Adrenal gland (tissue), 12 donors: Measurements from ENCODE around the gene LDB2. TPM values are rescaled to one million over a fixed set of nuclear protein-coding genes. Genes with fewer than 3 reads are reported as not detected.

ENCODE experiments used
- DNase-seq, 7 donors: peaks; one replicate each; pipeline ENCODE4 v3.0.0-alpha.2; 2019 to 2020
- H3K27ac ChIP-seq, 5 donors: fragments of 200-600 bp; sonication (generic) in 4 of 5; 1 replicate in 3 of 5; 2 replicates in 2 of 5; pipeline versions ENCODE4 v1.5.1 to v1.8.0; 2016 to 2020; ENCODE audit warnings: mild to moderate bottlenecking in 1 of 5
- H3K27me3 ChIP-seq: fragments of 200-600 bp; 2 replicates; pipeline ENCODE4 v1.8.0; 2021
- H3K36me3 ChIP-seq, 2 donors: fragments of 200-600 bp; replicated peaks in 1 of 2; 1 replicate in 1 of 2; 2 replicates in 1 of 2; pipeline versions ENCODE4 v1.5.1 to v1.8.0; 2018 to 2022
- H3K4me1 ChIP-seq, 2 donors: fragments of 200-600 bp; replicated peaks in 1 of 2; 1 replicate in 1 of 2; 2 replicates in 1 of 2; pipeline versions ENCODE4 v1.5.1 to v1.8.0; 2018 to 2021
- H3K4me3 ChIP-seq, 4 donors: fragments of 200-600 bp; sonication (generic) in 3 of 4; one replicate each; pipeline ENCODE4 v1.5.1; 2016 to 2018
- H3K9me3 ChIP-seq, 3 donors: fragments of 200-600 bp; sonication (generic) in 1 of 3; replicated peaks in 1 of 3; 1 replicate in 2 of 3; 2 replicates in 1 of 3; pipeline versions ENCODE4 v1.5.1 to v1.8.0; 2016 to 2021
- POLR2A ChIP-seq, 2 donors: fragments of 450-650 bp; IDR thresholded peaks; one replicate each; pipeline ENCODE4 v1.6.1; 2017; ENCODE audit warnings: antibody characterized with exemption in 2 of 2, mild to moderate bottlenecking in 2 of 2, moderate library complexity in 1 of 2
- WGBS, 4 donors: extraction: QIAGEN DNeasy Blood & Tissue Kit in 2 of 4; methylation state at CpG; one replicate each; pipeline versions ENCODE4 v1.1.5 to v1.1.7; 2013 to 2017; 5-methylcytosine and 5-hydroxymethylcytosine counted together
- intact Hi-C, 2 donors: fragments of 100-400 bp; cut with DNase I; formaldehyde crosslinking; loops; one replicate each; pipeline versions ENCODE4 v1.14.1 to v1.15.0; 2022 to 2023
- polyA plus RNA-seq, 3 donors: library from polyadenylated mRNA; stranded (reverse); fragments of 200-250 nt in 2 of 3; fragments of 350-450 nt in 1 of 3; fragmentation: Illumina TruSeq in 1 of 3; extraction: RNeasy Lipid Tissue Mini Kit (QIAGEN cat#74804) in 1 of 3; gene quantifications; one replicate each; pipeline ENCODE4 v1.2.3, GENCODE V29; 2013 to 2014
- total RNA-seq, 9 donors: library from RNA; depleted of rRNA in 4 of 9; stranded (reverse); fragments of >200 nt in 4 of 9; fragments of 120-200 nt in 1 of 9; fragmentation: NEBNext Ultra II Directional in 1 of 9; extraction: Animal tissue kit (Norgen Biotek cat#: 25700) in 1 of 9; gene quantifications; one replicate each; pipeline versions ENCODE4 v1.1.0 to v1.2.4, GENCODE V29; 2013 to 2023
- TF ChIP-seq, protein P1 (sequence below), 6 experiments: fragments of 450-650 bp in 4 of 6; fragments of 200-600 bp in 2 of 6; sonication (generic) in 1 of 6; IDR thresholded peaks; 1 replicate in 5 of 6; 2 replicates in 1 of 6; pipeline versions ENCODE4 v1.5.1 to v1.8.0; 2016 to 2021; ENCODE audit warnings: antibody characterized with exemption in 6 of 6, mild to moderate bottlenecking in 2 of 6, moderate library complexity in 1 of 6
- donor health status: healthy with polysubstance abuse.
- donor health status: Bipolar disorder and iron deficiency.
- donor health status: DM: yes; HTN: yes; CAD: no.
- donor health status: DM: no; HTN: no; CAD: no.
- donor health status: DM: no; HTN: no; CAD: no.
- donor health status: DM: yes; HTN: yes; CAD: no.

The LDB2 gene
- total and polyA plus RNA-seq, 12 donors = 17.1 to 51.1 (median 27.0) TPM

DNA sequence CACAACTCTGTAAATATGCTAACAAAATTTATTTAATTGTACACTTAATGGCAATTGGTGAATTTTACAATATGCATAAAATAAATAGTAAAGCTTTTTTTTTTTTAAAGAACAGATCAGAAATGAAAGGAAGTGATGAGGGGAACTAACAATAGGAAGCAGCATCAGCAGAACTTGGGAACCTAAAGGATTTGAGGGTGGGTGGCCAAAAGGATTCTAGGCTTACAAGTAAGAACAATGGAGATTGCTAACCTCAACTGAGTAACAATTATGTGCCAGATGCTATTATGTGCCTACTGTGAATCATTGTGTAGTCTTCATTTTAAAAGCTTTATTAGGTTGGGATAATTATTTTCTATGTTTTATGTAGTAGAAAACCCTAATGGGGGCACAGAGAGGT is 185.2 kb downstream of the LDB2 start:
- no peaks in the 10 kb centered on the region for H3K27me3 ChIP-seq
- intact Hi-C loops = no loop called here

DNA sequence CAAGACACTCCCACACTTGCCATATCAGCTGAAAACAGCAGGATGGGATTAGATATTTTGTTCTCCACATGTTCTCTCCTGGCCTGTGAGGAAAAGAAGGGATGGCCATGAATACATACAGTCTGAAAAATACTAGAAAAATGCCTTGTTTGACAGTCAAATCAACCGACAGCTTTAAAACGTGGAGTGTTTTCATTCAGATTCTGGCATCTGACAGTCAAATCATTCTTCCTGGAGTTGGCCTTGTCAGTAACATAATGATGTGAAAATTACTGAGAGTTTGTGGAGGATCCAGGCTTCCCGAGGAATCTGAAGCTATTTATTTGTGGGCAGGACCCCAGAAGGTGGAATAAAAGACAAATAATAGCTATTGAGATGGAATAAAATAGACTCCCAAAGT is 188.2 kb downstream of the LDB2 start:
- H3K36me3 ChIP-seq = no peaks in the 10 kb centered on the region
- intact Hi-C loops = no loop called here
- no peak for DNase-seq
- no peak overlapping the region for H3K27ac ChIP-seq
- no peaks in the 10 kb centered on the region for H3K9me3 ChIP-seq
- H3K4me1 ChIP-seq = peaks cover 0 to 5% of the 10 kb centered on the region in 2 donors
- no peak overlapping the region for H3K4me3 ChIP-seq
- no peaks in the 10 kb centered on the region for H3K27me3 ChIP-seq
- 72 to 88% (median 79%) methylated on average over 3 of the region's 3 CpGs for WGBS, 4 donors
- TF ChIP-seq, protein P1, sequence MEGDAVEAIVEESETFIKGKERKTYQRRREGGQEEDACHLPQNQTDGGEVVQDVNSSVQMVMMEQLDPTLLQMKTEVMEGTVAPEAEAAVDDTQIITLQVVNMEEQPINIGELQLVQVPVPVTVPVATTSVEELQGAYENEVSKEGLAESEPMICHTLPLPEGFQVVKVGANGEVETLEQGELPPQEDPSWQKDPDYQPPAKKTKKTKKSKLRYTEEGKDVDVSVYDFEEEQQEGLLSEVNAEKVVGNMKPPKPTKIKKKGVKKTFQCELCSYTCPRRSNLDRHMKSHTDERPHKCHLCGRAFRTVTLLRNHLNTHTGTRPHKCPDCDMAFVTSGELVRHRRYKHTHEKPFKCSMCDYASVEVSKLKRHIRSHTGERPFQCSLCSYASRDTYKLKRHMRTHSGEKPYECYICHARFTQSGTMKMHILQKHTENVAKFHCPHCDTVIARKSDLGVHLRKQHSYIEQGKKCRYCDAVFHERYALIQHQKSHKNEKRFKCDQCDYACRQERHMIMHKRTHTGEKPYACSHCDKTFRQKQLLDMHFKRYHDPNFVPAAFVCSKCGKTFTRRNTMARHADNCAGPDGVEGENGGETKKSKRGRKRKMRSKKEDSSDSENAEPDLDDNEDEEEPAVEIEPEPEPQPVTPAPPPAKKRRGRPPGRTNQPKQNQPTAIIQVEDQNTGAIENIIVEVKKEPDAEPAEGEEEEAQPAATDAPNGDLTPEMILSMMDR (IDR thresholded peaks at IDR 0.05) = no peak
- no peak for TF ChIP-seq POLR2A (IDR thresholded peaks at IDR 0.05)

More for the DNA sequence above, 185.2 kb downstream of the LDB2 start:
- H3K36me3 ChIP-seq = no peaks in the 10 kb centered on the region
- H3K4me3 ChIP-seq = no peak overlapping the region
- no peaks in the 10 kb centered on the region for H3K9me3 ChIP-seq
- no peak overlapping the region for H3K27ac ChIP-seq
- no peaks in the 10 kb centered on the region for H3K4me1 ChIP-seq
- TF ChIP-seq POLR2A (IDR thresholded peaks at IDR 0.05) = no peak
- TF ChIP-seq, protein P1 (IDR thresholded peaks at IDR 0.05) = no peak
- no peak for DNase-seq

DNA sequence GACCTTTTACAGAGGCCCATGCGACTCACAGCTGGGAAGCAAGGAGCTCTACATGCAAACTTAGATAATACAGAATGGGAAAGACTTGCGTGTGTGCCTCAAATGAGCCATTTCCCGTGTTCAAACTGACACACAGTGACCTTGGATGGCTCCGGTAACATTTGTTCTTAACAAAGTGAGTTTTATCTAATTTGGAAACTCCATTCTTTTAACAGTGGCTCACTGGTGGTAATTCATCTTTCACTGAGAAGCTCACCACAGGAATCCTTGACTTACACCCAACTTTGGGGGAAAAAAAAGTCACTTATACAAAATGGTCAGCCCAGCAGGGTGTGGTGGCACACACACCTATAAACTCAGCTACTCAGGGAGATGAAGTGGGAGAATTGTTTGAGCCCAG is 190.6 kb downstream of the LDB2 start:
- Histone ChIP-seq H3K9me3 (no peaks in the 10 kb centered on the region), H3K27ac (no peak overlapping the region), H3K4me1 (peaks cover 0 to 5% of the 10 kb centered on the region in 2 donors), H3K27me3 (no peaks in the 10 kb centered on the region), H3K36me3 (no peaks in the 10 kb centered on the region), H3K4me3 (no peak overlapping the region)
- WGBS, 4 donors = 23 to 36% (median 30%) methylated on average over 4 of the region's 4 CpGs
- intact Hi-C loops = no loop called here
- peak in 5 of 7 donors; percentile 19 to 45 (median 29) for DNase-seq
- TF ChIP-seq POLR2A (IDR thresholded peaks at IDR 0.05) = no peak
- TF ChIP-seq, protein P1 (IDR thresholded peaks at IDR 0.05) = no peak

DNA sequence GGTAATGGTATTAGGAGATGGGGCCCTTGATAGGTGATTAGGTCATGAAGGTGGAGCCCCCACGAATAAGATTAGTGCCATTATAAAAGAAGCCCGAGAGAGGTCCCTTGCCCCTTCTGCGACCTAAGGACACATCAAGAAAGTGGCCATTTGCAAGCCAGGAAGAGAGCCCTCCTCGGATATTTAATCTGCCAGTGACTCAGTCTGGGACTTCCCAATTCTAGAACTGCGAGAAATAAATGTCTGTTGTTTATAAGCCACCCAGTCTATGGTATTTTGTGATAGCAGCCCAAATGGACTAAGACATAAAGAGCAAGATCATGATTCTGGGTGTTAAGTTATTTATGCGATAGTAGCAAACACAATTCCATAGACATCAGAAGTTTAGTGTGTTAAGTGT is 192.2 kb downstream of the LDB2 start:
- Histone ChIP-seq H3K4me1 (peaks cover 0 to 5% of the 10 kb centered on the region in 2 donors), H3K27ac (no peak overlapping the region), H3K36me3 (no peaks in the 10 kb centered on the region), H3K4me3 (no peak overlapping the region), H3K9me3 (no peaks in the 10 kb centered on the region), H3K27me3 (no peaks in the 10 kb centered on the region)
- no peak for DNase-seq
- TF ChIP-seq POLR2A (IDR thresholded peaks at IDR 0.05) = no peak
- TF ChIP-seq, protein P1 (IDR thresholded peaks at IDR 0.05) = no peak
- WGBS, 4 donors = 80 to 94% (median 92%) methylated on average over 6 of the region's 6 CpGs
- intact Hi-C loops = no loop called here
